Left ventricle myocardium inferior (tissue), 1 donor: Measurements from ENCODE around the gene LRRC26. TPM values are rescaled to one million over a fixed set of nuclear protein-coding genes. Genes with fewer than 3 reads are reported as not detected.
"Not testable (repeated sequence)": the region's sequence is repeated elsewhere in the genome, so short reads cannot be mapped to it uniquely, and the experiment has no call there.

Experiments used
- DNase-seq: peaks from one replicate; pipeline ENCODE4 v3.0.0-alpha.2; 2020
- H3K27ac ChIP-seq: fragments of 200-600 bp; replicated peaks from 2 replicates; pipeline ENCODE4 v1.8.0; 2021
- H3K27me3 ChIP-seq: fragments of 200-600 bp; 2 replicates; pipeline ENCODE4 v1.8.0; 2021; ENCODE audit warnings: low read depth
- H3K36me3 ChIP-seq: fragments of 200-600 bp; 2 replicates; pipeline ENCODE4 v1.8.0; 2021
- H3K4me1 ChIP-seq: fragments of 200-600 bp; 2 replicates; pipeline ENCODE4 v1.8.0; 2021
- H3K4me3 ChIP-seq: fragments of 200-600 bp; 2 replicates; pipeline ENCODE4 v1.8.0; 2021; ENCODE audit warnings: mild to moderate bottlenecking, moderate library complexity
- H3K9me3 ChIP-seq: fragments of 200-600 bp; replicated peaks from 2 replicates; pipeline ENCODE4 v1.8.0; 2021
- intact Hi-C: fragments of 100-400 bp; cut with micrococcal nuclease; formaldehyde crosslinking; loops from one replicate; pipeline ENCODE4 v1.11.0; 2022
- total RNA-seq: library from RNA; stranded (reverse); fragmentation: NEBNext Ultra II Directional; extraction: Animal tissue kit (Norgen Biotek cat#: 25700); gene quantifications from one replicate; pipeline ENCODE4 v1.2.1, GENCODE V29; 2021
- TF ChIP-seq, protein P1 (sequence below): fragments of 200-600 bp; IDR thresholded peaks from 2 replicates; pipeline ENCODE4 v1.8.0; 2021; ENCODE audit warnings: antibody characterized with exemption, mild to moderate bottlenecking, borderline replicate concordance
- donor health status: DM: no; HTN: yes; CAD: no; lungs with severe emphysema.

LRRC26 gene
- total RNA-seq, 1 donor from 2014 or later = not detected

DNA sequence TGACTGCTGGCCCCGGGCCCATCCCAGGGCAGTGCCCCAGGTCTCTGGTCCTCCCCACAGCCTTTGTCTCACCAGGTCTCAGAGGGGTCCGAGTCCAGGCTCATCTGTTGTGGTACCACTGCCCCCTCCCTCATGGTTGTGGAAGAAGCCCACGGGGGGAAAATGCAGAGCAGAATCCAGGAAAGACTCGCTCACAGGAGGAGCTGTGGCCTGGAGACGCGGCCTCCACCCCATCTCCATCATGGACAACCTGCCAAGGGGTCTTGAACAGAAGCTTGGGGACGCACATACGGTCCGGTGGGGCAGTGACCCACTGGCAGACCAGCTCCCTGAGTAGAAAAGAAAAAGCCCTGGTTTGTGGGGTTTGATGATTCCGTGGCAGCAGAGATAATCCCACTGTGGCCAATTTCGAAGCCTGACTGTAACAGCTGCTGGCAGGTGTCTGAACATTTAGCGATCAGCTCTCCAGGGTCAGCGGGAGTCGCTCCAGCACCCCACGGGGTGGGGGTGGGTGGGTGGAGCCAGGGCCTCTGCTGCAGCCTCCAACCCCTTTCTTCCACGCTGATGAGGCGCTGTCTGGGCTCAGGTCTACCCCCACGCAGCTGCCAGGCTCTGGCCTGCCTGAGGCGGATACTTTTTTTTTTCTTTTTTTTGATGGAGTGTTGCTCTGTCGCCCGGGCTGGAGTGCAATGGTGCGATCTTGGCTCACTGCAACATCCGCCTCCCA is 32.8 kb downstream of the LRRC26 start:
- intact Hi-C loops = no loop called here
- Histone ChIP-seq H3K27ac (no peak overlapping the region), H3K9me3 (no peaks in the 10 kb centered on the region), H3K4me1 (peaks cover 10% of the 10 kb centered on the region), H3K27me3 (peaks cover 95% of the 10 kb centered on the region), H3K36me3 (no peaks in the 10 kb centered on the region), H3K4me3 (no peak overlapping the region)
- DNase-seq = no peak
- TF ChIP-seq, protein P1, sequence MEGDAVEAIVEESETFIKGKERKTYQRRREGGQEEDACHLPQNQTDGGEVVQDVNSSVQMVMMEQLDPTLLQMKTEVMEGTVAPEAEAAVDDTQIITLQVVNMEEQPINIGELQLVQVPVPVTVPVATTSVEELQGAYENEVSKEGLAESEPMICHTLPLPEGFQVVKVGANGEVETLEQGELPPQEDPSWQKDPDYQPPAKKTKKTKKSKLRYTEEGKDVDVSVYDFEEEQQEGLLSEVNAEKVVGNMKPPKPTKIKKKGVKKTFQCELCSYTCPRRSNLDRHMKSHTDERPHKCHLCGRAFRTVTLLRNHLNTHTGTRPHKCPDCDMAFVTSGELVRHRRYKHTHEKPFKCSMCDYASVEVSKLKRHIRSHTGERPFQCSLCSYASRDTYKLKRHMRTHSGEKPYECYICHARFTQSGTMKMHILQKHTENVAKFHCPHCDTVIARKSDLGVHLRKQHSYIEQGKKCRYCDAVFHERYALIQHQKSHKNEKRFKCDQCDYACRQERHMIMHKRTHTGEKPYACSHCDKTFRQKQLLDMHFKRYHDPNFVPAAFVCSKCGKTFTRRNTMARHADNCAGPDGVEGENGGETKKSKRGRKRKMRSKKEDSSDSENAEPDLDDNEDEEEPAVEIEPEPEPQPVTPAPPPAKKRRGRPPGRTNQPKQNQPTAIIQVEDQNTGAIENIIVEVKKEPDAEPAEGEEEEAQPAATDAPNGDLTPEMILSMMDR = no peak

DNA sequence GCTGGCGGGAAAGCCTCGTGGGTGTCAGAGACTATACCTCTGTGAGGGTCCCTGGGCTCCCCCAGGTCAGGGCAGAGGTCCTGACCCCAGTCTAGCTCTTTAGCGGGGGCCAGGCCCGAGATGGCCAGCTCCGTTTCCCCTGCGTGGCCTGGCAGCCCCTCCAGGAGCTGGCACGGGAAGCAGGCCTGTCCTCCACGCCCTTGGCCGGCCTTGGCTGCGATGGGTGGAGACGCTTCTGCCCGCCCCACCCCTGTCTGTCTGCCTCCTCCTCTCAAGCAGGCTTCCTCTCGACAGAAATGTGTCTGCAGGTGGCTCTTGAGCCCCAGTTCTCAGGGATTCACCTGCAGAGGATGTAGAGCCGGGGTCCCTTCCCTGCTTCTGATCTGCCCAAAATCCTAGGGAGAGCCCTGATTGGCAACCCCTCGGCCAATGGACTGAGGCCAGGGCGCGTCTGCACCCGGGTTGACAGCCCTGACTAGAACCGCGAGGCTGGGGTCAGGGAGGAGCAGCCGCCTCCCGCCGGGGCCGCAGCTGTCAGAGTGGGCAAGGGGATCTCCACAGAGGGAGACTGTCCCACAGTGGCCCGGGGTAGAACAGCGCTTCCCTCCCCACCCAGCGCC is 33.5 kb downstream of the LRRC26 start:
- intact Hi-C loops = no loop called here
- Histone ChIP-seq H3K36me3 (no peaks in the 10 kb centered on the region), H3K4me3 (no peak overlapping the region), H3K27me3 (peaks cover 88% of the 10 kb centered on the region), H3K27ac (no peak overlapping the region), H3K4me1 (peaks cover 10% of the 10 kb centered on the region), H3K9me3 (no peaks in the 10 kb centered on the region)
- no peak for DNase-seq
- TF ChIP-seq, protein P1 = no peak

DNA sequence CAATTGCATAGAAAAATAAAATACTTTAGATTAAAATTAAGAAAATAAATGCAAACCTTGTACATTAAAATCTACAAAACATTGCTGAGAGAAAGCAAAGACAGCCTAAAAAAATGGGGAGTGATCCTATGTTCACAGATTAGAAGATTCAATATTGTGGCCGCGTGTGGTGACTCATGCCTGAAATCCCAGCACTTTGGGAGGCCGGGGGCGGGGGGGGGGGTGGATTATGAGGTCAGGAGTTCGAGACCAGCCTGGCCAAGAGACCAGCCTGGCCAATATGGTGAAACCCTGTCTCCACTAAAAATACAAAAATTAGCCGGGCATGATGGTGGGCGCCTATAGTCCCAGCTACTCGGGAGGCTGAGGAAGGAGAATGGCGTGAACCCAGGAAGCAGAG is 34.7 kb downstream of the LRRC26 start:
- H3K36me3 ChIP-seq, H3K27ac ChIP-seq, DNase-seq, H3K4me3 ChIP-seq, intact Hi-C loops, H3K9me3 ChIP-seq: not testable (repeated sequence)
- Histone ChIP-seq H3K27me3 (peaks cover 80% of the 10 kb centered on the region), H3K4me1 (peaks cover 14% of the 10 kb centered on the region)

- Histone ChIP-seq H3K27me3 (peaks cover 70% of the 10 kb centered on the region), H3K9me3 (peaks cover 9% of the 10 kb centered on the region), H3K4me3 (no peak overlapping the region), H3K36me3 (no peaks in the 10 kb centered on the region), H3K27ac (no peak overlapping the region), H3K4me1 (peaks cover 23% of the 10 kb centered on the region)
- no peak for DNase-seq
- intact Hi-C loops = no loop called here
- TF ChIP-seq, protein P1 = no peak
Observed at GRCh38 chr9:137134191-137134590, 35.7 kb downstream of the LRRC26 start.

DNA sequence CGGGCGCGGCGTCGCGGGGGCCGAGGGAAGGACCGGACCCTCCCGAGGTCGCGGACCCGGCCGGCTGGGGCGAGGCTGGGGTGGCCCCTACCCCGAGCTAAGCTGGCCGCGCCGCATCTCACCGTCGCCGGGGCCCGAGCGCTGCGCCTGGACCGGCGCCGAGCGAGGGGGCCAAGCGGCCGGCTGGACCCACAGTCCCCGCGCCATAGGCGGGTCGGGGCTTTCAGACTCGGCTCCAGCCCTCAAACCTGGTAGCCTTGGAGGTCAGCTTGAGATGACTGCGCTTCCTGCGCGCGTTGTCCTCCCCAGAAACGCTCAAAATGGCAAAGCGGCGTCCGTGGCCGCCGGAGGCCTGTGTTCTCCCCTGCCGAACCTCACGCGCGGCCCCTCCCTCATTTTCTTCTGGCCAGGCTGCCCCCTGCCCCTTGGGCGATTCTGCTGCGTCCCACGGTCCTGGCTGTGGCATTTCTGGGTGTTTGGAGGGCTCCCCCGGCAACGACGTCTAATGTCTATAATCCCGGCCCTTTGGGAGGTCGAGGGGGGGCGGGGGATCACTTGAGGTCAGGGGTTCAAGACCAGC is 39.6 kb downstream of the LRRC26 start:
- peaks cover 9% of the 10 kb centered on the region for H3K9me3 ChIP-seq
- TF ChIP-seq, protein P1 = no peak
- intact Hi-C loops = no loop called here
- DNase-seq = no peak
- H3K36me3 ChIP-seq = no peaks in the 10 kb centered on the region
- H3K27me3 ChIP-seq = peaks cover 31% of the 10 kb centered on the region
- H3K4me3 ChIP-seq = peak overlapping the region; percentile 81
- H3K27ac ChIP-seq = peak overlapping the region; percentile 86
- H3K4me1 ChIP-seq = peaks cover 44% of the 10 kb centered on the region
